Measurements from ENCODE around the gene FNDC8.
"Not testable (repeated sequence)": the region's sequence is repeated elsewhere in the genome, so short reads cannot be mapped to it uniquely, and the experiment has no call there.

The FNDC8 gene

DNA sequence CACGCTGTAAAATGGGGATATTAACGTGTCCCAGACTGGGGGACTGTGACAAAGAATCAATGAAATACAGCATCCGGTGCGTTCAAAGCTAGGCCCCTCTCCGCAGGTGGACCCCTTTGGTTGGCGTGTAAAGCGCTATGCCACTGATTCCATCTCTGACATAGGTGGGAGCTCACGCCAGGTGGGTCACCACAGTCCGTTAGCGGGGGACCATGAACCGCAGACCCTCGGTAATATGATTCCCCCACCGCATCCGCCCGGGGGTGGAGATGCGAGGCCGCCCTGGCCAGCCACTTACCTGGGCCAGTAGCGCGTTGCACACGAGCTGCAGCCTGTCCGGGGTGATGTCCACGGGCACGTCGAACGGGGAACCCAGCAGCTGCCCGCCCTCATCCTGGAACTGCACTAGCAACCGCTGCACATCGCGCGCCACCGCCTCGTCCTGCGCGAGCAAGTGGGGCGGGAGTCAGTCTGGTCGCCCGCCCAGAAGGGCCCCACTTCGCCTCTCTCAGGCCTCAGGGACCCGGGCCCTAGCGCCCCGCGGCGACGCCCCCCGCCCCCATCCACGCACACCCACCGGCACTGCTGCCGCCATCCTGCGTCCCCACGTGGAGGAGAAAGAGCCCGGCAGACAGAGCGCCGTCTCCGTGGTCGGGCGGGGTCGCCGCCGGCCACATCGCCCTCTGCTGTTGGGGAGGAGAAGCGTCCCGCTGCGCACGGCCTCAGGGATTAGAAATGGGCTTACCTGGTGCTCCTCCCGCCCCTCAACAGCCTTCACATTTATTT lies 20.5 kb downstream of the FNDC8 start, which contains the start of gene NLE1:
Gene NLE1, minus strand, starts transcription at position 623 of the 786 bp plus-strand sequence. Its CDS starts 28 bp downstream, at position 595.
- peak; percentile 68 to 90 (median 77) for DNase-seq (ENCODE audit: low read depth in 3 of 3, low spot score in 1 of 3)

DNA sequence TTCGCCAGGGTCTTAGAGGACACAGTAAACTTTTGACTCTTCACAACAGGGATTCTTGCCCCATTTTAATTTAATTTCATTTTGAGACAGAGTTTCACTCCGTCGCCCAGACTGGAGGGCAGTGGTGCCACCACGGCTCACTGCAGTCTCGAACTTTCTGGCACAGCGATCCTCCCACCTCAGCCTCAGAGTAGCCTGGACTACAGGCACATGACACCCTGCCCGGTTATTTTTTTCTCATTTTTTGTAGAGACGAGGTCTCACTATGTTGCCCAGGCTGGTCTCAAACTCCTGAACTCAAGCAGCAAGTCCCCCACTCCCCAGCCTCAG lies 21.0 kb downstream of the FNDC8 start:
- DNase-seq (ENCODE audit: low read depth in 3 of 3, low spot score in 1 of 3) = no peak

DNA sequence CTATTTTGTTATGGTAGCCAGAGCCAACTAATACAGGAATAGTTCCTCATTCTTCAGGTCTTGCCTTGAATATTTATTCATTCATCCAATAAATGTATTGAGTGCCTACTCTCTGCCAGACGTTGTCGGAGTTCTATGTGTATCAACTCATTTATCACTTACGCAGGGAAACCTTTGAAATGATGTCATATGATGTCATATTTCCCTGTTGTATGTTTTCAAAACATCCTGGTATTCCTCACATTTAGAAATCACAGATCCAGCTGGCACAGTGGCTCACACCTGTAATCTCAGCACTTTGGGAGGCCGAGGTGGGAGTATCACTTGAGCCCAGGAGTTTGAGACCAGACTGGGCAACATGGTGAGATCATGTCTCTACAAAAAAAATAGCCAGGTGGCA lies 23.4 kb downstream of the FNDC8 start:
- no peak for DNase-seq (ENCODE audit: low read depth in 3 of 3, low spot score in 1 of 3)

DNA sequence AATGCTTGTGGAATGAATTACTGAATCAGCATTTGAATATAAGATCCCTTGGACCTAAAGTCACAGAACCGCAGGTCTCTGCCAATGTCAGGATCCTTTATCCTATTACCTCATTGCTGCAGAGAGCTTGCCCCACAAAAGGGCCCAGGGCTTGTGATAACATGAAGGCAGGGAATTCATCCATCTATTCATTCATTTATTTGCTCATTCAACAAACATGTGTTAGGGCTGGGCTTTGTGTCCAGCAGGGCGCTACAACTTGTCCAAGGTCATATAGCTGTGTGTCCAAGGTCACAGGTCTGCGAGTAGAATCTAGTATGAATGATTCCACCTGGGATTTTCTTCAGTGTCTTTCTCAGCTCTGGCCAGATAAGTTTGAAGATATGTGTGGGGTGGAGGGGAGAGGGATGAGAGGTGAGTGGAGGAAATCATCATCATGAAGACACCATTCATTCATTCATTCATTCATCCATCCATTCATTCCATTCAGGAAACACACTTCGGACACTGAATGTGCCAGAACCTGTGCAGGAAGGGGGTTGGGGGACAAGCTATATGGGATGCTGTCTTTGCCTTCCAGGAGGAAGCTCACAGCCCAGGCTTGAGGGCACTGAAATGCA lies 24.9 kb downstream of the FNDC8 start:
- no peak for DNase-seq (ENCODE audit: low read depth in 3 of 3, low spot score in 1 of 3)

DNA sequence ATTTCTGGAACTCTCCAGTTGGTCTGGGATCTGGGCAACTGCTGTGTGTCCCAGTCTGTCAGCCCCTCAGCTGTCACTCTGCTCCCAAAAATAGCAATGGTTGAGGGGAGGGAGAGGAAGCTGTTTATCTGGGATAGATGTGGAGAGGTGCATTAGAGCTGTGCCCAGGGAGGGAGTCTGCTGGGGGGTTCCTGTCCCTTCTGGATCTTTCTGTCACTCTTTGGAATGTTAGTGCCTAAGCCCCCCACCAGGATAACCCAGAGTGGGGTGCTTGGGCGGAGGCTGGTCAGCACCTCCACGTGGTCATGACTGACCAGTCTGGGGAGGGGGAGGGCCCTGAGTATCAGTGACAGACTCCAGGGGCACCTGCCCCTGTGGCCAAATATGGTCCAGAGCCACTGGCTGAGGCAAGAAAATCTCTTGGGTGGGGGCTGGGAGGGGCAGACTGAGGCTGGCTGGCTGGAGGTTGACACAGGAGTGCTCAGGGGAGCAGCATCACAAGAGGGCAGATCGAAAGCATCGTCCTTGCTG lies 26.0 kb downstream of the FNDC8 start, which contains the start of gene UNC45B:
Gene UNC45B, plus strand, starts transcription at position 443 of the 531 bp plus-strand sequence. CDS start 447 bp downstream, outside the sequence.
- DNase-seq (ENCODE audit: low read depth in 3 of 3, low spot score in 1 of 3) = no peak

DNA sequence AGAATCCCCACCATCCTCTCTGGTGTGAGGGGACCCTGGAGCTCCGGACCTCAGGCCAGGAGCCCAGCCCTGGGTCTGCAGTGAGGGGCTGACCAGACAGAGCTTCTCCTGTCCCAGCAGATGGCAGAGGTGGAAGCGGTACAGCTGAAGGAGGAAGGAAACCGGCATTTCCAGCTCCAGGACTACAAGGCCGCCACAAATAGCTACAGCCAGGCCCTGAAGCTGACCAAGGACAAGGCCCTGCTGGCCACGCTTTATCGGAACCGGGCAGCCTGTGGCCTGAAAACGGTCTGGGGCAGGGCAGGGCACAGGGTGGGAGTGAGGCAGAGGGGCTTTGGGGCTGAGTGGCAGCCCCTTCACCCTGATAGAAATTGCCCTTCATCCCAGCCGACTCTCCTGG lies 26.7 kb downstream of the FNDC8 start:
- DNase-seq (ENCODE audit: low read depth in 3 of 3, low spot score in 1 of 3) = no peak

DNA sequence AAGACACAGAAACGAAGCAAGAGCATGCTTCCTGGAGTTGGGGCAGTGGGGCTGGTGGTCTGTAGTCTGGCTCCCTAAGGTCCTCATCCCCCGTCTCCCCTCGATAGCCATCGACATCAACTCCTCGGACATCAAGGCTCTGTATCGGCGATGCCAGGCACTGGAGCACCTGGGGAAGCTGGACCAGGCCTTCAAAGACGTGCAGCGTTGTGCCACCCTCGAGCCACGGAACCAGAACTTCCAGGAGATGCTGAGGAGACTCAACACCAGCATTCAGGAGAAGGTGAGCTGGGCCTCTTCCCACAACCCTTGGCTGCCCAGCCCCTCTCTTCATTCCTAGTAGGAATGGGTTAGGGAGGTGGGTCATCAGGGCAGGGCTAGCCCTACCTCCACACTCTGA lies 28.5 kb downstream of the FNDC8 start:
- no peak for DNase-seq (ENCODE audit: low read depth in 3 of 3, low spot score in 1 of 3)

DNA sequence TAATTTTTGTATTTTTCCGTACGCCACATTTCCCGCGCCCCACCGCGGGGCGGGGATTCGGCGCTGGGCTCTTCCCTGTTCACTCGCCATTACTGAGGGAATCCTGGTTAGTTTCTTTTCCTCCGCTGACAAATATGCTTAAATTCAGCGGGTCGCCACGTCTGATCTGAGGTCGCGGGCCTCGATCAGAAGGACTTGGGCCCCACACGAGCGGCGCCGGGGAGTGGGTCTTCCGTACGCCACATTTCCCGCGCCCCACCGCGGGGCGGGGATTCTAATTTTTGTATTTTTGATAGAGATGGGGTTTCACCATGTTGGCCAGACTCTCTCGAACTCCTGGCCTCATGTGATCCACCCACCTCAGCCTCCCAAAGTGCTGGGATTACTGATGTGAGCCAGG lies 29.7 kb downstream of the FNDC8 start:
- not testable (repeated sequence) for DNase-seq (ENCODE audit: low read depth in 3 of 3, low spot score in 1 of 3)

DNA sequence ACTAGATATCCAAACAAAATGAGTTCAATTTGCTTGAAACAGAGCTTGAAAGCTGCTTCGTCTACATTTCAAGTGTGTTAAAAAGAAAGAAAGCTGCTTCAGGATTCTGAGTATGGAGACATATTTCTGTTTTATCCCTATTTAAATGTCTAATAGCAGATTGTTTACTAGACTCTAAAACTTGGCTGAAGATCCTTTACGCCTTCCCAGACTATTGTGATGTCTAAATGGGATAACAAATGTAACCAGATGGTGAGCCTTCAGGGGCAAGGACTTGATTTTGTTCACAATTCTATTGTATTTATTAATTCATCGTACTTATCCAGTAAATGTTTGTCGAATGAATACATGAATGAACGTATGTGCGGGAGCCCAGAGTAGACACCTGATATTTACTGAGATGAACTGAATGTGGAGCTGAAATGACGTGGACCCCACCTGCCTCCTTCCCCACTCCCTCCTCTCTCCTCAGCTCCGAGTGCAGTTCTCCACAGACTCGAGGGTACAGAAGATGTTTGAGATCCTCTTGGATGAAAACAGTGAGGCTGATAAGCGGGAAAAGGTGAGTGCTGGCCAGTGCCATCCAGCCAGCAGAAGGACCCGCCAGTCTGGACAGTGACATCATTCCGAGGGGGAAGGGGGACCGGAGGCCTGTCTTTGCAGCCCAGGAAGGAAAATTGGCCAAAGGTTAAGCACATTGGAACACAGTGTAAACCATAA lies 31.2 kb downstream of the FNDC8 start:
- DNase-seq (ENCODE audit: low read depth in 3 of 3, low spot score in 1 of 3) = no peak

DNA sequence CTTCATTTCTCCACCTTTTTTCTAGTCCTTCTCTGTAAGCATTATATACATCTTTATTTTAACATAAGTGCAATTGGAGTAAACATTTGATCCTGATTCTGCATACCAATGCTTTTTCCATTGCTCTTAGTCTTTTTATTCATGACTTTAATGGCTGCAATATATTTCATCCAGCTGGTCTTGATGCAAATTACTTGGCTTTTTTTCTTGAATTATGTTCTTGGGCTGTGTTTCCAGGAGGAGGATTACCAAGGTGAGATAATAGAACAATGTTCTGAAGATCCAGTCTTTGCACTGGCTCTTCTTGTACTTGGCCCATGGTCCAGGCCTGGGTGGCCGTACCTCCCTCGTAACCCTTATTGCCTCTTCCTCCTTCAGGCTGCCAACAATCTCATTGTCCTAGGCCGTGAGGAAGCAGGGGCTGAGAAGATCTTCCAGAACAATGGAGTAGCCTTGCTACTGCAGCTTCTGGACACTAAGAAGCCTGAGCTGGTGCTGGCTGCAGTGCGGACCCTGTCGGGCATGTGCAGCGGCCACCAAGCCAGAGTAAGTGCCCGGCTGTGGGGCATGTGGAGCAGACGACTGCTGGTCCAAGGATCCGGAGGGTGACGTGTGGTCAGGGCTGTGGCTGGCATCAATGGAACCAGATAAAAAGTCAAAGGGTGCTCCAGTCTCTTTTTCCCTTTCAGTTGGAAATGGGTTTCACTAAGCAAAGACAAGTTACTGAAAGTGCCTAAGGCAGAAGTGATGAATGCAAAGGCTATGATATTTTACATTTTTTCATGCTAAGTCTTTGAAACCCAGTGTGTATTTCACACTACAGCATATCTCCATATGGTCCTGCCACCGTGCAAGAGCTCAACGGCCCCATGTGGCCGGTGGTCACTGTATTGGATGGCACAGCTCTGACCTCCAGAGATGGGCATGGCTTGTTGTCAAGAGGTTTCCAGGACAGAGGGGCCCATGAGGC lies 33.1 kb downstream of the FNDC8 start:
- no peak for DNase-seq (ENCODE audit: low read depth in 3 of 3, low spot score in 1 of 3)

DNA sequence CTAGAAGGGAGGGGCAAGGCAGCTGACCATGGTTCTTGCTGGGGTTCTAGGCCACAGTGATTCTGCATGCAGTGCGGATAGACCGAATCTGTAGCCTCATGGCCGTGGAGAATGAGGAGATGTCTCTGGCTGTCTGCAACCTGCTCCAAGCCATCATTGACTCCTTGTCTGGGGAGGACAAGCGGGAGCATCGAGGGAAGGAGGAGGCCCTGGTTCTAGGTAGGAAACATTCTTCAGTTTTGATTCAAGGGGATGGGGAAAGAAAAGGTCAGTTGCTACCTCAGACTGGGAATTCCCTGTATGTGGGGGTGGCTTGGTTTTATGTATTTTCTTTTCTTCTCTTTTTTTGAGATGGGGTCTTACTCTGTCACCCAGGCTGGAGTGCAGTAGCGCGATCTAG lies 33.8 kb downstream of the FNDC8 start:
- DNase-seq (ENCODE audit: low read depth in 3 of 3, low spot score in 1 of 3) = no peak

DNA sequence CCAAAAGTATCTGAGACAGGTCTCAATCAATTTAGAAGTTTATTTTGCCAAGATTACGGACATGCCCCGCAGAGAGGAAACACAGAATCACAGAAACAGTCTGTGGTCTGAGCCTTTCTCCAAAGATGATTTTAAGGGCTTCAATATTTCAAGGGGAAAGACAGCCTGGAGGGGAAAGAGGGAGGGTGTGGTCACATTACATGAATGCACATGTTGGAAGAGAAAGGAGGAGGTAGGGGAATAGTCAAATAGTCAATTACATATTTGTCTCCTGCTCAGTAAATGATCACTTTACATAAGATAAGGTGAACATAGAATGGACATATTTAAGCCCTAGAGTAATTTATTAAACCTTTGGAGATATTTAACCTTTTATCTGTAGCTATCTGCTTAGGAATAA lies 38.5 kb downstream of the FNDC8 start:
- DNase-seq (ENCODE audit: low read depth in 3 of 3, low spot score in 1 of 3) = no peak

DNA sequence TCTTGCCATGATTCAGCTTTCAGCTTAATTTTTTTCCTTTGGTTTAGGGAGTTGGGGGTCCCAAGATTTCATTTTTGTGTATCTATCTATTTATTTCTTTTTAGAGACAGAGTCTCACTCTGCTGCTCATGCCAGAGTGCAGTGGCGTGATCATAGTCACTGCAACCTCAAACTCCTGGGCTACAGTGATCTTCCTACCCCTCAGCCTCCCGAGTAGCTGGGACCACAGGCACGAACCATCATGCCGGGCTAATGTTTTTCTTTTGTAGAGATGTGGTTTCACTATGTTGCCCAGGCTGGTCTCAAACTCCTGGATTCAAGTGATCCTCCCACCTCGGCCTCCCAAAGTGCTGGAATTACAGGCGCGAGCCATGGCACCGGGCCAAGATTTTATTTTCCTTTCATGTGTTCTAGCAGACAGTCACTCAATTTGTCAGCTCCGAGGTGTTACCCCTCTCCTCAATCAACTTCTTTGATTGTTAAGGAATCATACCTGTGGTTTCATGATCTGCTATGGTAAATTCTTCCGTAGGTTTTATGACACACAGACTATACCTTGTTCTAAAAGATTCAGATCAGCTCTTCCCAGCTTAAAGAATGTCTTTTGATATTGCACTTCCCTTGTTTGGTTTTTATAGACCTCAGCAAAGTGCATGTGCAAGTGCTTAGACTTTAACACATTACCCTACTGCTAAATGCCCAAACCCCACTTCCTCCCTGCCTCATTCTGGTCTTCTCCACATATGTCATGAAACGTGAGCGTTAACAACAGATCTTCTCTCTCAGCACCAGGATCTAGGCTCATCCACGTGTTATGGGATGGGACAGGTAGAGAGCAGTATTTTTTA lies 39.2 kb downstream of the FNDC8 start:
- DNase-seq (ENCODE audit: low read depth in 3 of 3, low spot score in 1 of 3) = no peak

DNA sequence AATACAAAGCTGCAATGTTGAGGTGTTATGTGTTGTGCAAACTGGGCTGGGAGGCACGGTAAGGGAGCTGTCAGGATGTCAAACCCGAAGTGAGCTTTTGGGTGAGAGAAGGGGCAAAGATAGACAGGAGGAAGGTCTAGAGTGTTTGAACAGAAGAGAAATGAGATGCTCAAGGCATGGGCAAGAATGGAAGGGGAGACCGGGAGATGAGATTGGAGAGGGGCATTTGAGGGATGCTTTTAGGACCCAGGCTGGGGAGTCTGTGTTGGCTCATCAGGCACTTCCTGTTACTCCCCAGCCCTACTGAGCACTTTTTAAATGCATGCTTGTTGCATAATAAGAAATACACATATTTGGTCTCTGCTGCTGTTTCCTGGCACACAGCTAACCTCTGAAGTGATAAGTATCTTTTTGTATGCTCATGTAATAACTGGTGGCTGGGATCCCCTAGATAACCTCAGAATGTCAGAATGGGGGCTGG lies 39.9 kb downstream of the FNDC8 start:
- DNase-seq (ENCODE audit: low read depth in 3 of 3, low spot score in 1 of 3) = no peak

DNA sequence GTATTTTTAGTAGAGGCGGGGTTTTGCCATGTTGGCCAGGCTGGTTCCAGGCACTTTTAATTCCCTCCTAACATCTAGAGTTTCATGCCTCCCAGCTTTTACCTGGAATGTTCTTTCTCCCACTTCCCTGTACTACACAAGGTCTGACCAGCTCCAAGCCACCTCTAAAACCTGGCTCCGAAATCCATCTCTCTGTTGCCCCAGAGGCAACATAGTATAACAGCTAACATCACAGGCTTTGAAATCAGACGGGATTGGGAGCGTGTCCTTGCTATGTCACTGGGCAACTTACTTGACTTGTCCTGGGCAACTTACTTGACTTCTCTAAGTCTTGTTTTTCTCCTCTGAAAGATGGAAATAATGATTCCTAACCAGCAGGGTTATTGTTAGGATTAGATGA lies 41.3 kb downstream of the FNDC8 start:
- no peak for DNase-seq (ENCODE audit: low read depth in 3 of 3, low spot score in 1 of 3)

DNA sequence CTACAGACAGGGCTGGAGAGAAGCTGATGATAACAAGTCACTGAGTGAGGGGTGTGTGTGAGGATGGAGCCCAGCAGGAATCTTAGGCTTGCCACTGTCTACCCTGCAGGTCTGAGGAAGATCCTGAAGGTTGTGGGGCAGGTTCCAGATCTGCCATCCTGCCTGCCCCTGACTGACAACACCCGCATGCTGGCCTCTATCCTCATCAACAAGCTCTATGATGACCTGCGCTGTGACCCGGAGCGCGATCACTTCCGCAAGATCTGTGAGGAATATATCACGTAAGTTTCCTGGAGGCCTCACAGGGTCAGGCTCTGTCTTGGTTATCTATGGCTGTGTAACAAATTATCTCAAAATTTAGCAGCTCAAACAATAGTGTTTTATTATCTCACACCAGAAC lies 42.5 kb downstream of the FNDC8 start:
- no peak for DNase-seq (ENCODE audit: low read depth in 3 of 3, low spot score in 1 of 3)

DNA sequence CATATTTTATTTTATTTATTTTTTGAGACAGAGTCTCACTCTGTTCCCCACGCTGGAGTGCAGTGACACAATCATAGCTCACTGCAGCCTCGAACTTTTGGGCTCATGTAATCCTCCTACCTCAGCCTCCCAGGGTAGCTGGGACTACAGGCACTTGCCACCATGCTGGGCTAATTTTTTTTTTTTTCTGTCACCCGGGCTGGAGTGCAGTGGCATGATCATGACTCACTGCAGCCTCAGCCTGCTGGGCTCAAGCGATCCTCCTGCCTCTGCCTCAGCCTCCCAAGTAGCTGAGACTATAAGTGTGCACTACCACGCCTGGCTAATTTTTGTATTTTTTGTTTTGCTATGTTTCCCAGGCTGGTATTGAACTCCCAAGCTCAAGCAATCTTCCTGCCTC lies 43.3 kb downstream of the FNDC8 start:
- no peak for DNase-seq (ENCODE audit: low read depth in 3 of 3, low spot score in 1 of 3)

DNA sequence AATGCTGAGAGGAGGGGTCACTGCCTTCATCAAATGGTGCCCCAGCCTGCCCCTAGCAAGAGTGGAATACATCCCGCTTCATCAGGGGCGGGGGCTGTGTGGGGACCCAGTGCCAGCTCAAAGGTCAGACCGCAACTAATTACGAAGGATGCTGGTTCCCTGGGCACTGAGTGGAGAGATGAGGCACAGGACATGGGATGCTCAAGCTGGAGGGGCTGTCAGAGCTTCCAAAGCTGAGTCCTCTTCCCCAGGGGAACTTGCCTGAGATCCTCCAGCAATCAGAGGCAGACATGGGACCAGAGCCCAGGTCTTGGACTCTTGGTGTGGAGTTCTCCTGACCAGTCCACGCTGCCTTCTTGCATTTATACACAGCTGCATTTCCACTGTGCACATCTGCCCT lies 45.1 kb downstream of the FNDC8 start:
- no peak for DNase-seq (ENCODE audit: low read depth in 3 of 3, low spot score in 1 of 3)

DNA sequence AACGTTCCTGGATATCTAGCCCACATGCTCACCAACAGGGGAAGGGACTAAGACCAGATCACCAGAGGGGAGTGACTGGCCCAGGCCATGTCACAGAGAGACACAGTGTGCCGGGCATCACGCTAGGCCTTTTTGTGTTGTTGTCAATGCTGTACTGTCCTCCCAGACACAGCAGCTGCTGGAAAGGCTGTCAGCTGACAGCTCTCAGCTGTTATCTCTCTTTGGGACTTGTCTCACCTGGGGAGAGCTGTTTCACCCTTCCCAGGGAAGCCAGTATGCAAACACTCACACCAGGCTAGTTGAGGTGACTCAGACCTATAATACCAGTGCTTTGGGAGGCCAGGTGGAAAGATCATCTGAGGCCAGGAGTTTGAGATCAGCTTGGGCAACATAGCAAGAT lies 45.6 kb downstream of the FNDC8 start:
- DNase-seq (ENCODE audit: low read depth in 3 of 3, low spot score in 1 of 3) = no peak

DNA sequence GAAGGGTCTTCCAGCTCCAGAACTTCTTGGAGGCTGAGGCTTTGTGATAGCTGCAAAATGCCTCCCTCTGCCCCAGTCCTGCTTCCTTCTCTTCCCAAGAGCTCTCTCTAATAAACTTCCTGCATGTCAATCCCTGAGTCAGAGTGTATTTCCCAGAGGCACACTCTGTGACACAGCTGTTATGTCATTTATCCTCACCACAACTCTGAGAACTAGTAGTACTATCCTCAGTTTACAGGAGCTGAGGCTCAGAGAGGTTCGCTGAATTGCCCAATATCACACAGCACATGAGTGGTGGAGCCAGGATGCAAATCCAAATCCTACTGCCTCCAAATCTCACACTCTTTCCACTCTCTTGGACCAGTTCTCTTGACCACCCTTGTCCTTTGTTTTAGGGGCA lies 46.3 kb downstream of the FNDC8 start:
- no peak for DNase-seq (ENCODE audit: low read depth in 3 of 3, low spot score in 1 of 3)

Measured in stimulated activated CD4-positive, alpha-beta T cell treated with anti-CD3 and anti-CD28 coated beads, TNF-alpha, amount 100 ng/mL, for 1 hour (primary cell).